HG02938 (cell line): ENCODE results near the gene SMPX.
"Not testable (repeated sequence)": the region's sequence is repeated elsewhere in the genome, so short reads cannot be mapped to it uniquely, and the experiment has no call there.

Experiments
- ATAC-seq: cut with Tn5 transposase; IDR thresholded peaks from one replicate; pipeline ENCODE4 v1.9.1; 2021; ENCODE audit warnings: mild to moderate bottlenecking, moderate library complexity; ENCODE audit not compliant: unreplicated experiment

Gene SMPX

DNA sequence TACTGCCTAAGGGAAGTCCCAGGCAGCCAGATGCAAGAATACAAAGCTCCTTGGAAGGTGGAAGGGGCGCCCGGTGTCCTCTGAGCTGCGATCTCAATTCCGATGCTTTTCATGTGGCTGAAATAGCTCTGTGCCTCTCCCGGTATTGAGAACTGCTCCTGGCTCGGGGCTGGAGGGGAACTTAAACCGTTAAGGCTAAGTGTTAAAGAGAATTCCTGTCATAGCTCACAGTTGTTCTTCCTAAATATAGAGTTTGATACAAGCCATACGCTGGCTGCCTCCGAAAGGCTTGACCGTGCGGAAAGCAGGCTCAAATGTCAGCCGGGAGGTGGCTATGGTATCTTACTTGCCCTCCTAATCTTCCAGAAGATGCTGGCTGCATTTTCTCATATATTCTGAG is at the start of gene SMPX:
SMPX (minus strand) TSS at position 157 of the 400 bp plus-strand sequence. CDS start 3,826 bp downstream, outside the sequence.
- ATAC-seq = no peak

DNA sequence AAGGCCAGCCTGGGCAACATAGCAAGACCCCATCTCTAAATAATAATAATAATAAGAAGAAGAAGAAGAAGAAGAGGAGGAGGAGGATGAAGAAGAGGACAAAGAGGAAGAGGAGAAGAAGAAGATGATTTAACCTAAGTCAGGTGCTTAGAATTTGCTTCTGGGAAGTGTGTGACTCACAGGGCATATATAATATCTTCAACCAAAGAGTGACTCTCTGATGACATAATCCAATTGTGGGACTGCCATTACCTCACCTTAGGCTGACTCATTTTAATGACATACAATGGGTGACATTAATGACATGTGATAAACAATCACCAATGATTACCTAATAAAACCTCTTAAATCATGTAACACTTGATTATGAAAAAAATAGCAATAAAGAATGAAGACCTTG is 48.8 kb upstream of the SMPX start:
- no peak for ATAC-seq

- ATAC-seq = no peak
Observed at GRCh38 chrX:21802839-21803238, 44.9 kb upstream of the SMPX start.

DNA sequence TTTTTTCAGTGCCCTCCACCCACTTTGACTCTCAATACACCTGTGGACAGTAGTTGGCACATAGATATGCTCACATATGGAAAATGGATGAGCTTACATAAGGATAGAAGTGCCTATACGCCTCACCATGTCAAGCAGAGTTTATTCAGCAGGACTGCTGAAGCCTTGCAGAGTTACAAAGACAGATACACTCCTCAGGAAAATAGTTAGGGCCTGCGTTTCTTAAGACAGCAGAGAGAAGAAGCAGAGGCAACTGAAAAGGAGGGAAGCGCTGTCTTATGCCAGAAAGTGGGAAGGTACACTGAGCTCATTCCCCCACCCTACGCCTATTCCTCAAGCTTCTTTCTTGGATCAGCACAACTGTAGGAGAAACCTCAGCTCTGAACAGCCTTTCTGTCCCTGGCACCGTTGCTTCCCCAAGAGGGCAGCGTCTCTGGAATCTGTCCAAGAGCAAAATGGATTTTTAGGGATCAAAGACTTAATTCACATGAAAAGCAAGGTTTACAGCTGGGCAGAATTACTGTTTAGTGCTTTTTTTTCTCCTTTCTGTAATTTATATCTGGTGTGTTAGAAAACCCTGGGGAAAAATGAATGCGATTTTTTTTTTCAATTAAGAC is 44.2 kb upstream of the SMPX start:
- no peak for ATAC-seq

GRCh38 chrX:21800344-21800770 is 42.4 kb upstream of the SMPX start:
- ATAC-seq = no peak

DNA sequence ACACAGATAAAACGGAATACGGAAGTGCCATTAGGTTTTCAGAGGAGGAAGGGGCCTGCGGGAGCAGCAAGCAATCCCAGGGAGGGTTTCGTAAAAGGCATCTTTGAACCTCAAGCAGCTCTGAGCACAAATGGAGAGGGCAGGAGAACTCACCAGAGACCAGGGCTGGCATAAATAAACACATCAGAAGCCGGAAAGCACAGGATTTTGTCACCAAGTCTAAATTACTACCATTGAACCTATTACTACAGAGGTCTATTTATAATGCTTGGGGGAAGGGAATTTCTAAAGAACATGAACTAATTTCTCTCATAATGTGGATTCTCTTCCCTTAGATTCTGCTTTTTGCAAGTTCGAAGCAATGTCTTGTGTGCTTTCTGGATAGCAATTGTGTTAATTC is 41.9 kb upstream of the SMPX start:
- ATAC-seq = no peak

DNA sequence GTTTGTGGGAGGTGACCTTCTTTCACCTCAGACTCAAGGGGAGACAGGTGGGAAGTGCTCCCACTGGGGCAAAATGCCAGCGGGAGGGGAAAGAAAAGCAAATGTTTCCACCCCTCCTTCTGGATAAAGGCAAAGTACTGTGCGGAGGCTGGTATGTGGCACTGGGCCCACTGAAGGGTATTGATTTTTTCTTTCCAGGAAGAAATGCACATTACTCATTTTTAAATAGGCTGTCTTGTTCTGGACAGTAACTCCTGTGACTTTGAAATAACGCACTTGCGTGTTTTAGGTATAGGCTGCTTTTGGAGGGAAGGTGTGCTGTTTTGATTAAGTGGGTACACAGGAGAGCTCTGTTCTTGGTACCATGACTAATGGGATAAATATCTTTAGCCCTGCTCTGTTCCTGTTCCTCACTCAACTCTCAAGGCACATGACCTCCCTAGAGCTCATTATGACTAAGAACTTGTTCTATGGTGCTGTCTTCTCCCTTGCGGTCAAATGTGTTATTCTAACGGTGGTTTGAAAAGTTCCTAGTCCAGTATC is 40.8 kb upstream of the SMPX start:
- ATAC-seq = no peak

GRCh38 chrX:21781976-21782375 is 24.1 kb upstream of the SMPX start:
- no peak for ATAC-seq

GRCh38 chrX:21781525-21781924 is 23.6 kb upstream of the SMPX start:
- ATAC-seq = no peak

DNA sequence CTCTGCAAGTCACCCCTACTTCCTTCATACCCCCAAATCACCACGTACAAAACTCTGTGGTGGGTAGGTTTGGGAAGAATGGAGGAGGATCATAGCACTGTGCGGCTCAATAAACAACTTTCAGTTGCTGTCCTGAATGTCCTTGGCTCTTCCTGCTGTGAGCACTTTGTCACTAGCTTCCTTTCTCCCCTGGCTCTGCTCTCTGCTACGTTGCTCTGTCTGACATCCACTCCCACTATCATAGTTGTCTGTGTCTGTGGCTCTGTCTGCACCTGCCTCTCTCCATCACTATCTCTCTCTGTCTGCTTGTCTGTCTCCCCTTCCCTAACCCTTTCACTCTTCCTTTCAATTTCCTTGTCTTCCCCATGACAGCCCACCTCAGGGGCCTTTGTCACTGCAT is 21.2 kb upstream of the SMPX start:
- ATAC-seq = no peak

GRCh38 chrX:21778236-21778635 is 20.3 kb upstream of the SMPX start:
- no peak for ATAC-seq

GRCh38 chrX:21775128-21775527 is 17.2 kb upstream of the SMPX start:
- not testable (repeated sequence) for ATAC-seq

DNA sequence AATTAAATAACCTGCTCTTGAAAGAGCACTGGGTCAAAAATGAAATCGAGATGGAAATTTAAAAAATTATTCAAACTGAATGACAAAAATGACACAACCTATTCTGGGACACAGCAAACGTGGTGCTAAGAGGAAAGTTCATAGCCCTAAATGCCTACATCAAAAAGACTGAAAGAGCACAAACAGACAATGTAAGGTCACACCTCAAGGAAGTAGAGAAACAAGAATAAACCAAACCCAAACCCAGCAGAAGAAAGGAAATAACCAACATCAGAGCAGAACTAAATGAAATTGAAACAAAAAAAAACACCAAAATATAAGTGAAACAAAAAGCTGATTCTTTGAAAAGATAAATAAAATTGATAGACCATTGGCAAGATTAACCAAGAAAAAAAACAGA is 15.1 kb upstream of the SMPX start:
- ATAC-seq = not testable (repeated sequence)

DNA sequence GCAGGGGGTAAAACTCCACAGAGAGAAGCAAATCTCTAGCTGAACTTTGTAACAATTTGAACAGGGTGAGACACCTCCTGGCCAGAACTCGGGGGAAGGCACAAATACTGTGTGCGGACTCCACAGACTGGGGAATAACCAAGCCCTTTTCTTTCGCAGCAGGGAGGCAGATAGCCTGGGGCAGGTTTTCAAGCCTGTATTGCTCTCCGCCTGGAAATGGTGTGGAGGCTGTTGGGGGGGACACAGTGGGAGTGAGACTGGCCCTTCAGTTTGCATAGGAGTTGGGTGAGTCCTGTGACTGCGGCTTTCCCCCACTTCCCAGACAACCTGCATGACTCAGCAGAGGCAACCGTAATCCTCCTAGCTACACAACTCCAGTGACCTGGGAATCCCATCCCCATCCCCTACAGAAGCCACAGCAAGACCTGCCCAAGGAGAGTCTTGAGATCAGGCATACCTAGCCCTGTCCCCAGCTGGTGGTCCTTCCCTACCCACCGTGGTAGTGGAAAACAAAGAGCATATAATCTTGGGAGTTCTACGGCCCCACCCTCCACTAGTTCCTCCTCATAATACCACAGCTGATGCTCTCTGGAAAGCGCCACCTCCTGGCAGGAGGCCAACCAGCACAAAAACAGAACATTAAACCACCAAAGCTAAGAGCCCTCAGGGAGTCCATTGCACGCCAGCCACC is 12.9 kb upstream of the SMPX start:
- ATAC-seq = no peak

- no peak for ATAC-seq
Observed at GRCh38 chrX:21766101-21766500, 8.2 kb upstream of the SMPX start.

DNA sequence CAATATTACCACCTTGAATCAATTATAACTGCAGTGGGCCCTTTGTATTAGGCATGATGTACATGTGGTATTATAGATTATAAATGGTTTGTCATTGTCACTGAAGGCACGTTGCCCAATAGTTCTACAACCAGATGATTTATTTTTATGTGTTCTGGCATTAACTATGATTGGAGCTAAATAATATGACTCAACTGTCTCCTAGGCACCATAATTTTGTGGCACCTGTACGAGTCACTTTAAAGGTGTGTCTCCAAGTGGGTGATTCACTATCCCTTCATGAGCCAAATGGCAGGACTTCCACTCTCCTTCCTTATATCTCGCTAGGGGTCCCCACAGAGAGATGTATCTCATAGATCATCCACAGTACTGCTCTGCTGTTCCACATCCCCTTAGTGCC is 6.1 kb upstream of the SMPX start:
- no peak for ATAC-seq

DNA sequence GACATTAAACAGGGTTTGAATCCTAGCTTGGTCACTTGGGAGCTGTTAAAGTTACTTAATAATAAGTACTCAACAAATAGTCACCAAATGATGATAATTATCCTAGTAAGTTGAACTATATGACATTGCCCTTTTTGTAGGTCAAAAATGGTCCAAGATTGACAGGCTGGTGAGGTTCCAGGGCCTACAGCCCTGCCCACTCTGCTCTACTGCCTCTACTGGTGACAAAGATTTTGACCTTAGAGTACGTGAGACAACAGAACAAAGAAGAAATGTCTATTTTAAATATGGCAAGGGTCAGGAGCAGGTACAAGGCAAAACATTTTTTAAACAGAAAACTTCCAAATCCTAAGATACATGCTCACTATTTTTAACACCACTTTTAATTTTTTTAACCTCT is 572 bp upstream of the SMPX start:
- ATAC-seq = no peak

- ATAC-seq = no peak
Observed at GRCh38 chrX:21756785-21757529, 959 bp downstream of the SMPX start.

GRCh38 chrX:21749924-21750323 is 8.0 kb downstream of the SMPX start:
- no peak for ATAC-seq

DNA sequence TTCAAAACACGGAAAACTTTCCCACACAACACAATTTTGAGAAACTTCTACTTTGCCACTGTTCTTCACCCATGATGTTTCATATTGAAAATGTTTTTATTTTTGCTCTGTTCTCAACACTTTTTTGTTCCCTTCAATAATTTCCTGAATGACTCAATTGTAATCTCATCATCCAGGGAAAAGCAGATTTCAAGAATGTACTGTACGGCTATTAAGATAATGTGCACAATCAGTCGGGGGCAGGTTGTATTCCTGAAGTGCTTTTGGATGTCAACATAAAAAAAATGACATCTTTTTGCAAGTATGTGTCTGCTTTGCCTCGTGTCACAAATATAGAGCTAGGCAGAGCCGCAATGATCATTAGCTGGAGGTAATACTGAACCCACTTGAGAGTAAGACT is 9.7 kb downstream of the SMPX start:
- ATAC-seq = no peak

GRCh38 chrX:21747558-21747957 is 10.4 kb downstream of the SMPX start:
- ATAC-seq = no peak

- ATAC-seq = no peak
Observed at GRCh38 chrX:21745756-21746155, 12.2 kb downstream of the SMPX start.
